Naive thymus-derived CD8-positive, alpha-beta T cell (primary cell): ENCODE measurements around the gene FCN3. TPM values are rescaled to one million over a fixed set of nuclear protein-coding genes. Genes with fewer than 3 reads are reported as not detected.

Experiments
- ATAC-seq, 2 donors: fragments of 150-1000 bp; cut with Tn5 transposase in 1 of 2; sonication (Bioruptor Pico), chemical (Tn5 transposase) in 1 of 2; 1 replicate in 1 of 2; 2 replicates in 1 of 2; pipeline ENCODE4 v1.10.0; 2021; ENCODE audit warnings: mild to moderate bottlenecking in 2 of 2, moderate library complexity in 2 of 2
- POLR2A ChIA-PET: fragments of 350-600 bp; sonication (Branson Sonifier 250); formaldehyde crosslinking; loops from one replicate; lab custom pipeline; 2021; ENCODE audit warnings: antibody characterized with exemption; lab: Charles Lee
- DNase-seq, 10 donors: peaks; one replicate each; pipeline versions ENCODE4 v3.0.0 to v3.0.0-alpha.2; 2020 to 2022
- H3K27ac Mint-ChIP-seq, 10 donors: one replicate each; pipeline ENCODE4 v1.8.0; 2020 to 2022; ENCODE audit warnings: mild to moderate bottlenecking in 10 of 10, mixed read lengths in 10 of 10, moderate library complexity in 4 of 10, inconsistent platforms in 1 of 10
- H3K27me3 Mint-ChIP-seq, 5 donors: one replicate each; pipeline ENCODE4 v1.8.0; 2021 to 2022; ENCODE audit warnings: mixed read lengths in 5 of 5
- H3K36me3 Mint-ChIP-seq, 3 donors: one replicate each; pipeline ENCODE4 v1.8.0; 2020 to 2022; ENCODE audit warnings: mixed read lengths in 3 of 3, mild to moderate bottlenecking in 2 of 3, inconsistent platforms in 1 of 3
- H3K4me1 Mint-ChIP-seq, 4 donors: one replicate each; pipeline ENCODE4 v1.8.0; 2021 to 2022; ENCODE audit warnings: mixed read lengths in 4 of 4
- H3K4me3 Mint-ChIP-seq, 10 donors: one replicate each; pipeline ENCODE4 v1.8.0; 2020 to 2022; ENCODE audit warnings: mild to moderate bottlenecking in 10 of 10, mixed read lengths in 10 of 10, moderate library complexity in 6 of 10, inconsistent platforms in 1 of 10
- H3K9me3 Mint-ChIP-seq, 9 donors: one replicate each; pipeline ENCODE4 v1.8.0; 2020 to 2022; ENCODE audit warnings: mixed read lengths in 9 of 9, mild to moderate bottlenecking in 3 of 9, inconsistent platforms in 1 of 9, moderate library complexity in 1 of 9
- polyA plus RNA-seq, 3 donors: library from polyadenylated mRNA; unstranded; fragments of 300-500 nt; fragmentation: Illumina TruSeq; gene quantifications; one replicate each; pipeline ENCODE4 v1.2.3, GENCODE V29; 2021
- total RNA-seq, 8 experiments: library from RNA in 2 of 8; stranded (reverse) in 2 of 8; gene quantifications; one replicate each; pipeline ENCODE4 v1.2.3 and lab custom pipeline; 2021 to 2026

Gene FCN3
- total and polyA plus RNA-seq, 5 experiments from 2014 or later, result not detected

GRCh38 chr1:27372022-27372807 is 2.4 kb downstream of the FCN3 start:
- Mint-ChIP-seq H3K27ac (peak overlapping the region in 1 of 10 donors; percentile 51), H3K4me3 (peak overlapping the region in 1 of 10 donors; percentile 36), H3K9me3 (no peaks in the 10 kb centered on the region), H3K4me1 (peaks cover 2 to 25% (median 14%) of the 10 kb centered on the region in 4 donors), H3K27me3 (no peaks in the 10 kb centered on the region), H3K36me3 (no peaks in the 10 kb centered on the region)
- DNase-seq (no peak), ATAC-seq (no peak)
- POLR2A ChIA-PET, result no interaction called here

DNA sequence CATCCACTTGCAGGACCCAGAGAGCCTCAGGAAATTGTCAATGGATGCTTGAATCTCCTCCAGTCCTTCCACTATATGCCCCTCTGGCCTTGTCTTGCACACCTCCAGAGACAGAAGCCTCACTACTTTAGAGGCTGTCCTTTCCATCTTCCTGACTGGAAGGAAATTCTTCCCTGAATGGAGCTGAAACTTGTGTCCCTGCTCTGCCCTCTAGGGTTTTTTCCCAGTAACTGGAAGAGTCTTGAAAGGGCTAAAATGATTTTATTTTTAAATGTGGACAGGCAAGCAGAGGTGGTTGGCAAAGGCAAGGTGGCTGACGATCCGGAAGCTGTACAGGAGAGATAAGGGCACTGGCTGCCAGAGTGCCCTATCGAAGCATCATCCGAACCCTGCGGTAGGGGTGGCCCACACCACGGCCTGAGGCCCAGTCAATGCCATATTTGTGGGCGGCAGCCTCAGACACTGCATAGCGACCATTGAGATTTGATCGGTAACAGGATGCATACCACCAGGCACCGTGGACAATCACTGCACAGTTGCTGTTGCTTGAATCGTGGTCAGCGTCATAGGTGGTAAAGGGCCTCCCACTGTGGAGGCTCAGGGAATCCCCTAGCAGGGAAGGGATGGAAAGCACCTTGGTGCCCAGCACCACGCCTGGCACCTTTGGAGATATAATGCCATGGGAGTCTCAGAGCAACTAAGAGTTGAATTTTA is 5.6 kb downstream of the FCN3 start:
- POLR2A ChIA-PET, result interaction anchor here (2.2 kb wide), 1 partner anchor 11 kb away, joined by 9 read pairs; no protein-coding TSS in a partner anchor
- Mint-ChIP-seq H3K9me3 (no peaks in the 10 kb centered on the region), H3K27me3 (no peaks in the 10 kb centered on the region), H3K4me1 (peaks cover 14 to 47% (median 37%) of the 10 kb centered on the region in 4 donors), H3K27ac (peak overlapping the region in 2 of 10 donors; percentile 22 to 35), H3K36me3 (no peaks in the 10 kb centered on the region), H3K4me3 (peak overlapping the region in 2 of 10 donors; percentile 32 to 51)
- DNase-seq (no peak), ATAC-seq (peak in 1 of 2 donors; percentile 20)

- Mint-ChIP-seq H3K4me3 (peak overlapping the region; percentile 68 to 86 (median 81)), H3K27ac (peak overlapping the region in 5 of 10 donors; percentile 6 to 87 (median 42)), H3K4me1 (peaks cover 14 to 50% (median 41%) of the 10 kb centered on the region in 4 donors), H3K9me3 (no peaks in the 10 kb centered on the region), H3K36me3 (no peaks in the 10 kb centered on the region), H3K27me3 (no peaks in the 10 kb centered on the region)
- ATAC-seq, result no peak
- POLR2A ChIA-PET, result interaction anchor here (1.2 to 3.2 kb wide), 3 partner anchors 10 to 21 kb away, joined by 5 to 31 read pairs (median 8); no protein-coding TSS in a partner anchor
- no peak for DNase-seq
Observed at GRCh38 chr1:27367160-27367650, 7.4 kb downstream of the FCN3 start.

GRCh38 chr1:27366411-27367159 is 8.0 kb downstream of the FCN3 start, which contains the start of gene MAP3K6:
Gene MAP3K6 (minus strand): TSS chr1:27366961. CDS start chr1:27366597, 364 bp downstream.
- DNase-seq (peak in 3 of 10 donors; percentile 41 to 49 (median 43)), ATAC-seq (peak; percentile 55 to 57)
- Mint-ChIP-seq H3K9me3 (no peaks in the 10 kb centered on the region), H3K4me3 (peak within 1 kb of the TSS; percentile 81 to 92 (median 86)), H3K36me3 (no peaks in the 10 kb centered on the region), H3K27me3 (no peaks in the 10 kb centered on the region), H3K27ac (peak within 1 kb of the TSS in 8 of 10 donors; percentile 42 to 92 (median 66)), H3K4me1 (peaks cover 14 to 47% (median 41%) of the 10 kb centered on the region in 4 donors)
- POLR2A ChIA-PET, result interaction anchor here (2.2 to 3.2 kb wide), 3 partner anchors 10 to 24 kb away, joined by 8 to 31 read pairs (median 9); partner anchors contain the start of gene SYTL1

- no peaks in the 10 kb centered on the region for H3K27me3 Mint-ChIP-seq
- DNase-seq (peak in 9 of 10 donors; percentile 41 to 84 (median 59)), ATAC-seq (peak; percentile 71 to 76)
- peak overlapping the region in 6 of 10 donors; percentile 44 to 92 (median 66) for H3K27ac Mint-ChIP-seq
- H3K4me3 Mint-ChIP-seq, result peak overlapping the region; percentile 81 to 92 (median 86)
- no peaks in the 10 kb centered on the region for H3K36me3 Mint-ChIP-seq
- POLR2A ChIA-PET, result interaction anchor here (1.1 to 3.2 kb wide), 6 partner anchors 9 to 37 kb away, joined by 3 to 31 read pairs (median 6); partner anchors contain the start of gene SYTL1
- peaks cover 14 to 49% (median 43%) of the 10 kb centered on the region in 4 donors for H3K4me1 Mint-ChIP-seq
- no peaks in the 10 kb centered on the region for H3K9me3 Mint-ChIP-seq
Observed at GRCh38 chr1:27366113-27366410, 8.6 kb downstream of the FCN3 start.

DNA sequence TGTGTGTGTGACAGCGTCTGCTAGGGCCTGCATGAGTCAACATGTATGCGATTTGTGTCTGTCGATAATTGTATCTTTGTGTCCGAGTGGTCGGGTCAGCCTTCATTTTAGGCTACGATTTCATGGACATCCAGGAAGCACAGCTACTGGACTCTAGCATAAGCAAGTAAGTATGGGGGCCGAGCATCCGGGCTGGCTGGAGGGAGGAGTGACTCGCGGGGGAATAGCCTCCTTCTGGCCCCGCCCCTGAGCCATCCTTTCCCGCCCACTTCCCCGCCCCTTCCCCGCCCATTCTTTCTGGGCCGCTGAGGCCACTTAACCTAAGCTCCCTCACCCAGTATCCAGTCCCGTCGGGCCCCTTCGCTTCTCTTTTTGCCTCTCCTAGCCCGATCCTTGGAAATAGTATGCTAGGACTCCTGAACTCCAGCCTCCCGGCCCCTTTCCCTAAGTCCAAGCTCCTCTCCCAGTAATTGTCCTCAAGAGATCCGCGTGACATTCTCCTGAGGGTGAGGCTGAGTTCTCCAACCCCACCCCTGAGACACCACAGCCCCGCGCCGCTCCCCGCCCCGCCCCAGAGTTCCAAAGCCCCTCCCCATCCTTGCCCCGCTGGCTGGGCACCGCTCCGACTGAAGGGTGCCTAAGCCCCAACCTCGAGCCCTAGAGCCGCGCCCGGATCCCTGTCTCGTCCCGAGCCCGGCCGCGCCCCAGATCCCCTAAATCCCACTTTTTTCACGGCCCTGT is 9.1 kb downstream of the FCN3 start:
- H3K9me3 Mint-ChIP-seq, result no peaks in the 10 kb centered on the region
- H3K4me3 Mint-ChIP-seq, result peak overlapping the region; percentile 81 to 92 (median 86)
- H3K27ac Mint-ChIP-seq, result peak overlapping the region in 9 of 10 donors; percentile 44 to 92 (median 73)
- ATAC-seq (peak; percentile 66 to 67), DNase-seq (peak; percentile 29 to 84 (median 72))
- no peaks in the 10 kb centered on the region for H3K36me3 Mint-ChIP-seq
- POLR2A ChIA-PET, result interaction anchor here (0.5 to 3.2 kb wide), 7 partner anchors 8 to 44 kb away, joined by 3 to 31 read pairs (median 8); partner anchors contain the start of gene SYTL1
- no peaks in the 10 kb centered on the region for H3K27me3 Mint-ChIP-seq
- H3K4me1 Mint-ChIP-seq, result peaks cover 14 to 55% (median 43%) of the 10 kb centered on the region in 4 donors

DNA sequence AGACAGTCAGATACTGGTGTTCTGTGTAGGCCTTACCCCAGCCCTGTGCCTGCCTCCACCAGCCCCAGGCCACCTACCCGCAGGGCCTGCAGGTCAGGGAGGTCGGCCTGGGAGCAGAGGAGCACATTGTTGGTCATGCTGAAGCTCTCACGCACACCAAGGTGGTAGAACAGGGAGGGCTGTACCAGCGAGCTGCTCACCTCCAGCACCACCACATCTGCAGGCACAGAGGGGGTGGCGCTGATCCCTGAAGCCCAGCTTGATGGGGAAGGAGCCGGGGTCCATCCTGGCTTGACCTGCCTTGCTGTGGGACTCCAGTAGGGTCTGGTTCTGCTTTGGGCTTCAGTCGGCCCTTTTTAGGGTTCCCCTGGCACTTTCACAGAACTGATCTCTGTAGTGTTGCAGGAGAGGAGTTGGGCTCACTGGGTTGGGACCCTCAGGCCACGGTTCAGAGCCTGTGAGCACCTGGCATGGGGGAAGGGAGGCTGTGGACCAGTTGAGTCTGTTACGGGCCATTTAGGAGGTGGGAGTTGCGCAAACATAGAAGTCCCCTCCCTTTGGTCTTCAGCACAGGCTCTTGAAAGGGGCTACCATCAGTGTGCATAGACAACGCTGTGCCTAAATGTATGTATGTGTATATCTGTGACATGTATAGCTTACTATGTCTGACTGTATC is 9.8 kb downstream of the FCN3 start:
- Mint-ChIP-seq H3K36me3 (no peaks in the 10 kb centered on the region), H3K9me3 (no peaks in the 10 kb centered on the region), H3K4me3 (peak overlapping the region; percentile 81 to 92 (median 86)), H3K27ac (peak overlapping the region in 6 of 10 donors; percentile 29 to 92 (median 60)), H3K4me1 (peaks cover 18 to 58% (median 47%) of the 10 kb centered on the region in 4 donors), H3K27me3 (no peaks in the 10 kb centered on the region)
- POLR2A ChIA-PET, result interaction anchor here (0.5 to 3.2 kb wide), 7 partner anchors 8 to 43 kb away, joined by 3 to 31 read pairs (median 8); partner anchors contain the start of gene SYTL1
- no peak for ATAC-seq
- DNase-seq, result no peak

DNA sequence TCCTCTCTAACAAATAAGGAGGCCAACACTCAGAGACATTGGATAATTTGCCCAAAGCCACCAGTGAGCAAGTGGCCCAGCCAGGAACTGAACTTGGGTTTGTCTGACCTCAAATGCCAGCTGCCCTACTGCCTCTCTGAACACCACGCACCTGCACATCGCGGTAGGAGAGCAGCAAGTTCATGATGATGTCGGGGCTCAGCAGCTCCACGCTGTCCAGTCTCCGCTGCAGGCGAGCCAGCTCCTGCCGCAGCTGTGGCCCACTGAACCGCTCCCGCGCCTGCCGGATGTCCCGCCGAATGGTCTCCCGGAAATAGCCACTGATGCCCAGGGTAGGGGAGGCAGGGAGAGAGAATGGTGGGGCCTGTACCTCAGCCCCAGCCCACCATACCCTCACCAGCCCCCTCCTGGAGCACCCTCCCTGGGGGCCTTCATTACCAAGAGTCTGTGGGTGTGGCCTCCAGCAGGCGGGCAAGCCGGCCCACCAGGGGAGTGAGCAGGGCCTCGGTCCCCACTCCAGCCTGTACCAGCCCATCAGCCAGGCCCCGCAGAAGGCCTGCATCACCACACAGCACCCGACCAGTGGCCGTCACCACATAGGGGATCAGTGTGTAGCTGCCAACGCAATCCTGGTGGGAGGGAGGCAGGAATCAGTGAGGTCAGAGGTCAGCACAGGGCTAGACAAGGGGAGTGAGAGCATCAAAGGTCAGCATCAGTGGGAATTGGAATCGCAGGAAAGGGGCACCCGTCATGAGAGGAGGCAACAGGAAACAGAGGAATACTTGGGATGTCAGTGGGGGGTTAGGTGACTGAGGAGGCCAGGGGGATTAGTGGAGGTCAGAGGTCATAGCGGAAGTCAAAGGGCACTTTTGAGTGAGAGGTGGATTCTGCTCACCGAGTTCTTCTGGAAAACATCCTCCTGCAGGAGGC is 10.6 kb downstream of the FCN3 start:
- POLR2A ChIA-PET, result interaction anchor here (0.5 to 3.2 kb wide), 2 partner anchors 7 to 26 kb away, joined by 3 to 31 read pairs; no protein-coding TSS in a partner anchor
- no peak for ATAC-seq
- no peaks in the 10 kb centered on the region for H3K9me3 Mint-ChIP-seq
- peaks cover 25 to 58% (median 48%) of the 10 kb centered on the region in 4 donors for H3K4me1 Mint-ChIP-seq
- H3K27me3 Mint-ChIP-seq, result no peaks in the 10 kb centered on the region
- no peaks in the 10 kb centered on the region for H3K36me3 Mint-ChIP-seq
- peak overlapping the region in 2 of 10 donors; percentile 28 to 71 for H3K27ac Mint-ChIP-seq
- DNase-seq, result no peak
- H3K4me3 Mint-ChIP-seq, result peak overlapping the region in 7 of 10 donors; percentile 38 to 78 (median 50)

- H3K4me1 Mint-ChIP-seq, result peaks cover 25 to 62% (median 58%) of the 10 kb centered on the region in 4 donors
- H3K27ac Mint-ChIP-seq, result peak overlapping the region in 1 of 10 donors; percentile 41
- no peaks in the 10 kb centered on the region for H3K27me3 Mint-ChIP-seq
- no peak for DNase-seq
- no peaks in the 10 kb centered on the region for H3K9me3 Mint-ChIP-seq
- no peaks in the 10 kb centered on the region for H3K36me3 Mint-ChIP-seq
- POLR2A ChIA-PET, result interaction anchor here (0.6 to 1.9 kb wide), 3 partner anchors 9 to 21 kb away, joined by 3 to 6 read pairs (median 3); partner anchors contain the start of gene CD164L2
- H3K4me3 Mint-ChIP-seq, result peak overlapping the region in 5 of 10 donors; percentile 18 to 79 (median 45)
- no peak for ATAC-seq
Observed at GRCh38 chr1:27361553-27361952, 13.1 kb downstream of the FCN3 start.

DNA sequence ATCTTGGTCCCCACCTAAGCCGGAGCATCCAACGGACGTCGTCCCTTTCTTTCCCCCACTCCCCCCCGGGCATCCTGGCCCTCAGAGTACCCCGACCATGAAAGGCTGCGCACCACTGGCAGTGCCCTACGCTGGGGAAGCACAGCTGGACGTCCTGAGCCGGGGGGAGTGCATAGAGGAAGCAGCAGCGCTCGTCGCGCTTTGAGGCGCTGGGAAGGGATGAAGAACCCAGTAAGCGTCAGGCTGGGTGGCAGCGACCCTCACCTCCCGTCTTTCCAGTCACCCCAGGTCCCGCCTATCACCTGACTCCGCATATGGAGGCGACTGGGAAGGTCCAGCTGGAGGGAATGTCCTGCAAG is 13.6 kb downstream of the FCN3 start:
- no peak for ATAC-seq
- POLR2A ChIA-PET, result interaction anchor here (1.3 to 1.9 kb wide), 2 partner anchors 12 to 22 kb away, joined by 3 to 6 read pairs; partner anchors contain the start of gene CD164L2
- no peak for DNase-seq
- H3K36me3 Mint-ChIP-seq, result no peaks in the 10 kb centered on the region
- H3K27ac Mint-ChIP-seq, result peak overlapping the region in 2 of 10 donors; percentile 19 to 25
- H3K4me1 Mint-ChIP-seq, result peaks cover 25 to 66% (median 61%) of the 10 kb centered on the region in 4 donors
- H3K4me3 Mint-ChIP-seq, result peak overlapping the region in 9 of 10 donors; percentile 40 to 88 (median 72)
- no peaks in the 10 kb centered on the region for H3K27me3 Mint-ChIP-seq
- no peaks in the 10 kb centered on the region for H3K9me3 Mint-ChIP-seq
